Spleen (tissue), 11 donors: ENCODE measurements around the gene MTX2. TPM values are rescaled to one million over a fixed set of nuclear protein-coding genes. Genes with fewer than 3 reads are reported as not detected.

ENCODE experiments used
- DNase-seq: peaks from one replicate; pipeline ENCODE4 v3.0.0-alpha.2; 2020
- H3K27ac ChIP-seq, 8 donors: fragments of 200-600 bp; sonication (generic) in 7 of 8; 1 replicate in 4 of 8; 2 replicates in 4 of 8; pipeline versions ENCODE4 v1.5.0 to v1.8.0; 2016 to 2021; ENCODE audit warnings: inconsistent platforms in 4 of 8, mild to moderate bottlenecking in 4 of 8, moderate library complexity in 1 of 8
- H3K27me3 ChIP-seq, 7 donors: fragments of 200-600 bp; sonication (generic) in 6 of 7; replicated peaks in 1 of 7; 1 replicate in 4 of 7; 2 replicates in 3 of 7; pipeline versions ENCODE4 v1.5.0 to v1.8.0; 2016 to 2021; ENCODE audit warnings: inconsistent platforms in 3 of 7, mild to moderate bottlenecking in 1 of 7
- H3K36me3 ChIP-seq, 6 donors: fragments of 200-600 bp; sonication (generic) in 5 of 6; 1 replicate in 4 of 6; 2 replicates in 2 of 6; pipeline versions ENCODE4 v1.5.0 to v1.8.0; 2016 to 2021; ENCODE audit warnings: inconsistent platforms in 2 of 6
- H3K4me1 ChIP-seq, 6 donors: fragments of 200-600 bp; sonication (generic) in 5 of 6; 1 replicate in 3 of 6; 2 replicates in 3 of 6; pipeline versions ENCODE4 v1.5.0 to v1.8.0; 2016 to 2021; ENCODE audit warnings: inconsistent platforms in 3 of 6
- H3K4me3 ChIP-seq, 8 donors: fragments of 200-600 bp; sonication (generic) in 7 of 8; 1 replicate in 4 of 8; 2 replicates in 4 of 8; pipeline versions ENCODE4 v1.5.0 to v1.8.0; 2016 to 2021; ENCODE audit warnings: inconsistent platforms in 4 of 8, mild to moderate bottlenecking in 4 of 8, moderate library complexity in 2 of 8
- H3K9me3 ChIP-seq, 8 donors: fragments of 200-600 bp; sonication (generic) in 7 of 8; 1 replicate in 4 of 8; 2 replicates in 4 of 8; pipeline versions ENCODE4 v1.5.0 to v1.8.0; 2016 to 2021; ENCODE audit warnings: inconsistent platforms in 4 of 8
- CTCF ChIP-seq, 11 experiments: fragments of 200-600 bp in 7 of 11; fragments of 450-650 bp in 4 of 11; sonication (generic) in 4 of 11; IDR thresholded peaks in 8 of 11; conservative IDR thresholded peaks in 3 of 11; 1 replicate in 7 of 11; 2 replicates in 4 of 11; pipeline versions ENCODE4 v1.4.0 to v1.8.0; 2016 to 2021; ENCODE audit warnings: antibody characterized with exemption in 11 of 11, inconsistent platforms in 4 of 11, mild to moderate bottlenecking in 1 of 11
- POLR2A ChIP-seq, 3 donors: fragments of 450-650 bp; IDR thresholded peaks; one replicate each; pipeline ENCODE4 v1.5.1; 2017; ENCODE audit warnings: antibody characterized with exemption in 3 of 3, mild to moderate bottlenecking in 1 of 3
- POLR2AphosphoS5 ChIP-seq, 3 donors: sonication (generic); formaldehyde crosslinking; IDR thresholded peaks; one replicate each; pipeline ENCODE4 v1.5.1; 2017; ENCODE audit warnings: antibody characterized with exemption in 3 of 3
- WGBS, 5 donors: extraction: QIAGEN DNeasy Blood & Tissue Kit in 3 of 5; methylation state at CpG; one replicate each; pipeline versions ENCODE4 v1.1.5 to v1.1.7; 2013 to 2018; 5-methylcytosine and 5-hydroxymethylcytosine counted together
- intact Hi-C: fragments of 100-400 bp; cut with DNase I; formaldehyde crosslinking; loops from one replicate; pipeline ENCODE4 v1.15.0; 2023; ENCODE audit warnings: low total_unique reads
- polyA plus RNA-seq, 3 donors: library from polyadenylated mRNA; stranded (reverse); fragments of 200-250 nt; gene quantifications; one replicate each; pipeline ENCODE4 v1.2.1, GENCODE V29; 2013
- total RNA-seq, 7 donors: library from RNA; depleted of rRNA in 3 of 7; stranded (reverse); fragments of >200 nt in 3 of 7; fragmentation: NEBNext Ultra II Directional in 4 of 7; extraction: Animal tissue kit (Norgen Biotek cat#: 25700) in 4 of 7; gene quantifications; one replicate each; pipeline versions ENCODE4 v1.1.0 to v1.2.1, GENCODE V29; 2016 to 2021
- donor health status: healthy with polysubstance abuse.
- donor health status: DM: no; HTN: no; CAD: no; lungs with moderate emphysema.
- donor health status: DM: no; HTN: no; CAD: no.
- donor health status: Bipolar disorder and iron deficiency.
- donor health status: healthy.
- donor health status: DM: no; HTN: no; CAD: no.
- donor health status: DM: yes; HTN: yes; CAD: no.

Gene MTX2
- total and polyA plus RNA-seq, 10 donors: 11.1 to 33.8 (median 19.6) TPM

- no peak overlapping the region for H3K27ac ChIP-seq
- 80 to 97% (median 92%) methylated on average over 1 of the region's 1 CpG for WGBS, 5 donors
- intact Hi-C loops: no loop called here
- TF ChIP-seq POLR2A (IDR thresholded peaks at IDR 0.05): no peak
- TF ChIP-seq CTCF (IDR thresholded peaks at IDR 0.05 in 8 of 11, conservative IDR thresholded peaks at IDR 0.05 in 3 of 11): no peak
- TF ChIP-seq POLR2AphosphoS5 (IDR thresholded peaks at IDR 0.05): no peak
- H3K4me3 ChIP-seq: no peak overlapping the region
- H3K9me3 ChIP-seq: peaks cover 4 to 42% (median 25%) of the 10 kb centered on the region in 8 donors
- peaks cover 0 to 9% (median 0%) of the 10 kb centered on the region in 7 donors for H3K27me3 ChIP-seq
- no peaks in the 10 kb centered on the region for H3K4me1 ChIP-seq
- DNase-seq: no peak
- no peaks in the 10 kb centered on the region for H3K36me3 ChIP-seq
Observed at GRCh38 chr2:176380341-176380740, 111.1 kb downstream of the MTX2 start.

DNA sequence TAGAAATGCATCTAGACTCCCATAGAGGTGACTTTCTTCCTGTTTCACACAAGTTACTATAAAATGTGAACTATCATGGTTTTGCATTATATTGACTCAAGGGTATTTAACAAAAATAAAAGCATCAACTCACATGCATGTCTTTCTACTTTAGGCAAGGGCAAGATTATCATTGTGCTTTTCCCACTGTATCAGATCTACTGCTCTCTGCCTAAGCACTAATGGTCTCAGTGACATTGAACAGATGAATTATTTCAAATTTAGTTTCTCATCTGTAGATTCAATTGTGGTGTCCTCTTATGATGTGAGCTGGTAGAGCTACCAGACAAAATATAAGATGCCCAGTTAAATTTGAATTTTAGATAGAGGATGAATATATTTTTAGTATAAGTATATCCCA lies 113.9 kb downstream of the MTX2 start:
- intact Hi-C loops: no loop called here
- TF ChIP-seq POLR2A (IDR thresholded peaks at IDR 0.05): no peak
- no peak for TF ChIP-seq CTCF (IDR thresholded peaks at IDR 0.05 in 8 of 11, conservative IDR thresholded peaks at IDR 0.05 in 3 of 11)
- TF ChIP-seq POLR2AphosphoS5 (IDR thresholded peaks at IDR 0.05): no peak
- no peaks in the 10 kb centered on the region for H3K4me1 ChIP-seq
- no peak for DNase-seq
- H3K9me3 ChIP-seq: peaks cover 0 to 23% (median 16%) of the 10 kb centered on the region in 8 donors
- no peak overlapping the region for H3K27ac ChIP-seq
- H3K27me3 ChIP-seq: peaks cover 0 to 9% (median 0%) of the 10 kb centered on the region in 7 donors
- H3K36me3 ChIP-seq: no peaks in the 10 kb centered on the region
- H3K4me3 ChIP-seq: no peak overlapping the region

- Histone ChIP-seq H3K9me3 (peaks cover 0 to 15% (median 7%) of the 10 kb centered on the region in 8 donors), H3K36me3 (no peaks in the 10 kb centered on the region), H3K4me1 (no peaks in the 10 kb centered on the region), H3K27ac (no peak overlapping the region), H3K27me3 (peaks cover 0 to 9% (median 0%) of the 10 kb centered on the region in 7 donors), H3K4me3 (no peak overlapping the region)
- TF ChIP-seq CTCF (IDR thresholded peaks at IDR 0.05 in 8 of 11, conservative IDR thresholded peaks at IDR 0.05 in 3 of 11) (no peak), POLR2AphosphoS5 (IDR thresholded peaks at IDR 0.05) (no peak), POLR2A (IDR thresholded peaks at IDR 0.05) (no peak)
- intact Hi-C loops: no loop called here
- WGBS, 5 donors: 75 to 98% (median 78%) methylated on average over 3 of the region's 3 CpGs
- DNase-seq: no peak
Observed at GRCh38 chr2:176383836-176384442, 114.7 kb downstream of the MTX2 start.

GRCh38 chr2:176385219-176385759 lies 116.0 kb downstream of the MTX2 start:
- no peak for DNase-seq
- intact Hi-C loops: no loop called here
- H3K4me3 ChIP-seq: no peak overlapping the region
- no peaks in the 10 kb centered on the region for H3K36me3 ChIP-seq
- H3K4me1 ChIP-seq: no peaks in the 10 kb centered on the region
- WGBS, 5 donors: 82 to 95% (median 85%) methylated on average over 2 of the region's 2 CpGs
- no peak for TF ChIP-seq CTCF (IDR thresholded peaks at IDR 0.05 in 8 of 11, conservative IDR thresholded peaks at IDR 0.05 in 3 of 11)
- no peak for TF ChIP-seq POLR2AphosphoS5 (IDR thresholded peaks at IDR 0.05)
- no peak for TF ChIP-seq POLR2A (IDR thresholded peaks at IDR 0.05)
- H3K27me3 ChIP-seq: peaks cover 0 to 9% (median 0%) of the 10 kb centered on the region in 7 donors
- H3K9me3 ChIP-seq: peaks cover 0 to 1% (median 0%) of the 10 kb centered on the region in 8 donors
- H3K27ac ChIP-seq: no peak overlapping the region
